Hematopoietic multipotent progenitor cell treated with erythropoietin and hydrocortisone succinate and interleukin-3 and kit ligand, for 15 days (in vitro differentiated cells): Measurements from ENCODE around the gene ATAD1.
"Not testable (repeated sequence)": the region's sequence is repeated elsewhere in the genome, so short reads cannot be mapped to it uniquely, and the experiment has no call there.

ENCODE experiments used
- DNase-seq: peaks from one replicate; pipeline ENCODE4 v3.0.0-alpha.2; 2015; ENCODE audit warnings: low spot score

The ATAD1 gene, protein sequence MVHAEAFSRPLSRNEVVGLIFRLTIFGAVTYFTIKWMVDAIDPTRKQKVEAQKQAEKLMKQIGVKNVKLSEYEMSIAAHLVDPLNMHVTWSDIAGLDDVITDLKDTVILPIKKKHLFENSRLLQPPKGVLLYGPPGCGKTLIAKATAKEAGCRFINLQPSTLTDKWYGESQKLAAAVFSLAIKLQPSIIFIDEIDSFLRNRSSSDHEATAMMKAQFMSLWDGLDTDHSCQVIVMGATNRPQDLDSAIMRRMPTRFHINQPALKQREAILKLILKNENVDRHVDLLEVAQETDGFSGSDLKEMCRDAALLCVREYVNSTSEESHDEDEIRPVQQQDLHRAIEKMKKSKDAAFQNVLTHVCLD

DNA sequence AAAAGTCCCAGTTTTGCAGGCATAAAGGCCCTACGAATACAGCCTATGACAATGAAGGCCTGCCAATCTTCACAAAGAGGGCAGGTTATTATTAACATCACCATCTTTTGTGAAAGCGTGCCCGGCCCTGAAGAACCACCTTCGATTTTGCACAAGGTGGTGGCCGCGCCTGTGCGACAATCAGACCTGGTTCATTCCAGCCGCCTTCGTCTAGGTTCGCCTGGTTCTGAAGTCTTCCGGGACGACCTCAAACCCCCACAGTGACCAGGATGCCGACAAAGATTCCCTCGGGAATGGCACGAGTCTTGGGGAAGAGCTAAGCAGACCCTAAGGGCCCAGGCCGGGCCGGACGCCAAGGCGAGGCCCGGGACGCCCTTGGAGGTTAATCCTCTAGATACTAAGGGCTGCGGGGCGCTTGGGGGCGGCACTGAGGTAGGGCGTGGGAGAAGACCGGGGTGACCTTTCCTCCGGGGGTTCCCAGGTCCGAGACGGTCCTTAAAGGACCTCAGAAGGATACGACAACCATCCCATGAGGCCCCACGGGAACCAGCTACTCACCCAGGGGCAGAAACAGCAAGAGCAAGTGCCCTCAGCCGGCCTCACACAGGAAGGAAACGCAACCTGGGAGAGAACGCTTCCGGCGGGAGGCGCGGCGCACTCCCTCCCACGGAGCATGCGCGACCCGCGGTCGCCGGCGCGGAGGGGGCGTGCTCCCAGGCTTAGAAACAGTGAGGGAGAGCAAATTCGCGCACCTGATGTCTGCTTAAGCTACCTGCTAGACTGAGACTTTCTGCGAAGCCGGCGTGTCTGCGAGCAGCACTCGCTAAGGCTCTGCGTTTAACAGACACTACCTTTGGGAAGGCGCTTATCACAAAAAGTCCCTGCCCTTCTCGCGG lies at the start of gene ATAD1:
Gene ATAD1, minus strand, starts transcription at position 618 of the 896 bp plus-strand sequence. CDS start 3,627 bp downstream, outside the sequence.
- peak; percentile 76 for DNase-seq

DNA sequence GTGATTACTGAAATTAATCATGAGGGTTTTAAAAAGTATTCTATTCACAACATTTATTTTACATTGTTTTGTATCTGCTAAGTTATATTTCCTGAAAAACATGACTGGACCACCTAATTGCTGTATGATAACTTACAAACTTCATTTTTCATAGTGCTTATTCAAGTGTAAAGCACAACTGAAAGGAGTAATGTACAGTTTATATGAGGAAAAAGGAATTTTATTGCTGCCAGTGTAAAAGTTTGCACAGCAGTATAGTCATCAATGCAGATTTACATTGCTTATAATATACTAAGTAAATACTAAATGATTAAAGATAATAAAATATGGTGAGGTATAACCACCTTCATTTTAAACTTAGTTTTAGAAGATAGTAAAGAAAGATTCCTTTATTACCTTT lies 49.4 kb upstream of the ATAD1 start:
- no peak for DNase-seq

DNA sequence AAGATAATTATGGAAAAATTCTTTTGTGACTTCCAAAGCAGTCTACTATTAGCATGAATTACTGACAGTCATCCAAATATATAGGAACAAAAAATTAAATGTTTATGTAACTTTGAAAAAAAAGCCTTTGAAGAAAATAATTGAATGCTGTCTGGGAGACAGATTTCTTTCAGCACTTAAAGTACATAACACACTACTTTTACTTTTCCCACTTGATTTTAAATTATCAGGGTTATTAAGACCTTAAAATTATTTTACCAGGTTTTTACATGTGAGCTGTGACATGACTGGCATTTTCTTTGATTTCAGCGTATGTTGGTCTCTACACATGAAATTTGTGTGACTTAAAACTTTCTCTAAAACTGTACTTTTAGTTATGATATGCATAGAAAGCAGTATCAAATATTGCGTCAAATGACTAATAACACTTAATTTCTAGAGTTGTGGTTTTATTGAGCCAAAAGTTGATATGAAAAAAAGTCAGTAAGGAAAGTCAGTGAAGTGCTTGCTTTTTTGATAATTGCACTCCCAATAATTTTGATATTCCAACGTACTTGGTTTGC lies 48.5 kb upstream of the ATAD1 start:
- peak; percentile 22 for DNase-seq

DNA sequence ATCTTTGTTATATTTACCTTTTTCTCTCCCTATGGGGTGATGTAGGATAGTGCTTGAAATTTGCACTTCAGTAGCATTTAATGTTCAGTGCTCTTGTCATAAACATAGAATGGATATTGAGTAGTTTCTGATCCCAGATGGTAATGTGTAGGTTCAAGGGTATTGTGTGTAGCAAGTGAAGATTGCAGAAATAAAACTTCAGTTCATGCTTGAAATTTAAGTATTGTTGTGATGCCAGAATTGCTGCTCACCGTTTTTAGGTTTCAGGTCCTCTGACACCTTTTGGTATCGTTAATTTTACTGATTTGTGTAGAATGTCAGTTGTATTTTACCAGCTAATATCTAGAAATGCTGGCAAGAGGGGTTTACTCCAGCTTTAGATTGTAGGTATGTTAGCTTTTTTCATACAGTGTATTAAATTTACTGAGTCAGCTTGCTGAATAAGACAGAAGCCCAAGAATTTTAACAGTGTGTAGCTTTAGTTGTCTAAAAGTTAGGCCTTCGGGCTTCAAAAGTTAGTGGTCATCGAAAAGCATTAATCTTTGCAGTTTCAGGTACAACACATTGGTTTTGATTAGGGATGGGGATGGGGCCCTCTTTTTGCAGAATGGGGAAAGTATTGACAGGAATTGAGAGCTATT lies 47.3 kb upstream of the ATAD1 start:
- DNase-seq, result peak; percentile 22

DNA sequence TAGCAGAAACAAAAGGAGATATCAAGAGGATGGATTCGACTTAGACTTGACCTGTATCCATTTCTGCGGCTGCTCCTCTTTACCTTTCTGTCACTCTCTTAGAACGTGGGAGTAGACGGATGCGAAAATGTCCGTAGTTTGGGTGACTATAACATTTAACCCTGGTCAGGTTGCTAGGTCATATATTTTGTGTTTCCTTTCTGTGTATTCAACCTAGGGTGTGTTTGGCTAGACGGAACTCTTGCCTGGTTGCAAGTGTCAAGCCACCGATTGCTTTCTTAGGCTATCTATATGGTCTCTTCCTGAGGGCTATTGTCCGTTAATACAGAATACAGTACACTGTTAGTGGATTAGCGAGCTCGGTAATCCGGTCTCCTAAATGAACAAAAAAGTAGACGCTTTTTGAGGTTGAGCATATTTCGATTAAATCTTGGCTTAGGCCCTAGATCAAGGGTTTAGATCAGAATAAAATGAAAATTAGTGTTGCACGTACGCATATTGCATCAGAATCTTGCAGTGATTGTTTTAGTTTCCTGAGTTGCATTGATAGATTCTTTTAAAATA lies 46.6 kb upstream of the ATAD1 start:
- peak; percentile 23 for DNase-seq

DNA sequence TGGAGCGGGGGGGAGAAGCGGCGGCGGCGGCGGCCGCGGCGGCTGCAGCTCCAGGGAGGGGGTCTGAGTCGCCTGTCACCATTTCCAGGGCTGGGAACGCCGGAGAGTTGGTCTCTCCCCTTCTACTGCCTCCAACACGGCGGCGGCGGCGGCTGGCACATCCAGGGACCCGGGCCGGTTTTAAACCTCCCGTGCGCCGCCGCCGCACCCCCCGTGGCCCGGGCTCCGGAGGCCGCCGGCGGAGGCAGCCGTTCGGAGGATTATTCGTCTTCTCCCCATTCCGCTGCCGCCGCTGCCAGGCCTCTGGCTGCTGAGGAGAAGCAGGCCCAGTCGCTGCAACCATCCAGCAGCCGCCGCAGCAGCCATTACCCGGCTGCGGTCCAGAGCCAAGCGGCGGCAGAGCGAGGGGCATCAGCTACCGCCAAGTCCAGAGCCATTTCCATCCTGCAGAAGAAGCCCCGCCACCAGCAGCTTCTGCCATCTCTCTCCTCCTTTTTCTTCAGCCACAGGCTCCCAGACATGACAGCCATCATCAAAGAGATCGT lies 46.0 kb upstream of the ATAD1 start:
- peak; percentile 20 for DNase-seq

DNA sequence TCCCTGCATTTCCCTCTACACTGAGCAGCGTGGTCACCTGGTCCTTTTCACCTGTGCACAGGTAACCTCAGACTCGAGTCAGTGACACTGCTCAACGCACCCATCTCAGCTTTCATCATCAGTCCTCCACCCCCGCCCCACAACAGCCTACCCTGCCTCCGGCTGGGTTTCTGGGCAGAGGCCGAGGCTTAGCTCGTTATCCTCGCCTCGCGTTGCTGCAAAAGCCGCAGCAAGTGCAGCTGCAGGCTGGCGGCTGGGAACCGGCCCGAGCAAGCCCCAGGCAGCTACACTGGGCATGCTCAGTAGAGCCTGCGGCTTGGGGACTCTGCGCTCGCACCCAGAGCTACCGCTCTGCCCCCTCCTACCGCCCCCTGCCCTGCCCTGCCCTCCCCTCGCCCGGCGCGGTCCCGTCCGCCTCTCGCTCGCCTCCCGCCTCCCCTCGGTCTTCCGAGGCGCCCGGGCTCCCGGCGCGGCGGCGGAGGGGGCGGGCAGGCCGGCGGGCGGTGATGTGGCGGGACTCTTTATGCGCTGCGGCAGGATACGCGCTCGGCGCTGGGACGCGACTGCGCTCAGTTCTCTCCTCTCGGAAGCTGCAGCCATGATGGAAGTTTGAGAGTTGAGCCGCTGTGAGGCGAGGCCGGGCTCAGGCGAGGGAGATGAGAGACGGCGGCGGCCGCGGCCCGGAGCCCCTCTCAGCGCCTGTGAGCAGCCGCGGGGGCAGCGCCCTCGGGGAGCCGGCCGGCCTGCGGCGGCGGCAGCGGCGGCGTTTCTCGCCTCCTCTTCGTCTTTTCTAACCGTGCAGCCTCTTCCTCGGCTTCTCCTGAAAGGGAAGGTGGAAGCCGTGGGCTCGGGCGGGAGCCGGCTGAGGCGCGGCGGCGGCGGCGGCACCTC lies 45.3 kb upstream of the ATAD1 start, which contains the start of the genes KLLN and PTEN:
Gene KLLN, minus strand, starts transcription at position 481 of the 891 bp plus-strand sequence. CDS start 1,046 bp downstream, outside the sequence.
Gene PTEN, plus strand, starts transcription at position 573 of the 891 bp plus-strand sequence. CDS start 845 bp downstream, outside the sequence.
- peak; percentile 84 for DNase-seq

DNA sequence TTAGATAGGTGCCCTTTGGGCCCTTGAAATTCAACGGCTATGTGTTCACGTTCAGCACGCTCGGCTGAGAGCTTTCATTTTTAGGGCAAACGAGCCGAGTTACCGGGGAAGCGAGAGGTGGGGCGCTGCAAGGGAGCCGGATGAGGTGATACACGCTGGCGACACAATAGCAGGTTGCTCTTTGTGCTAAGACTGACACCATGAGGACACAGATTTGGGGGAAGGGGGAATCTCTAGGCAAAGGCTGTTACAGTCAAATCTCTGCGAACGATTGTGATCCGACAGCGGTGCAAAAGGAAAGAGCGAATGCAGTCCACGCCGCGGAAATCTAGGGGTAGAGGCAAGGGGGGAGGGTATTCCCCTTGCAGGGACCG lies 44.6 kb upstream of the ATAD1 start:
- DNase-seq, result no peak

DNA sequence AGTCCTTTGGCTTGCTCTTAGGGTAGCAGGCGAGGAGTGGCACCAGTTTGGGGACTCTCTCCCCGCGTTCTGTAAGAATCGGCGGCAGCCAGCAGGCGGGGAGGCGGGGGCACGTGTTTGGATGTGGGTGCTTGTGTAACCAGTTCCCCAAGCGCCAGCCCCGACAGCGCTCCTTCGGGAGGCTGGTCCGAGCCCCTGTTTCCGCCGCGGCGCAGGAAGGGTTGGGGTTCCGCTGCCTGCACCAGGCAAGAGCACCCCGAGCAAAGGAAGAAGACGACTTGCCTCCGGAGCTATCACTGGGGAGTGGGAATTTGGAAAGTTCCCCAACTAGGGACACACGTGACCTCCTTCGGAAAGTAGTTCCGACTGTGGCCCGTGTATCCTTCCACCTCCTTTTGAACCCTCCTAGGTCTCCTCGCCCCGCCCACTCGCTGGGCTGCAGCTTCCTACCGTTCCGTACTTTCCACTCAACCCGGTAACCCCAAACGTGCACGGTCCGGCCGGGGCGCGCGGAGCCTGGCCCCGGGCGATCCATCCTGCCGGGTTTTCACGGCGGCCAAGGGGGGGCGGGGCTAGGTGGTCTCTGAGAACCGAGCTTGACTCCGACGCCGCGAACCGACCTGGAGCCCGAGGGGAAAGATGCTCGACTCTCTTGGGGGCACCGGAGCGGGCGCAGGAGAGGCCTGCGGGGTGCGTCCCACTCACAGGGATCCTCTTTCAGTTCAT lies 44.1 kb upstream of the ATAD1 start:
- peak; percentile 96 for DNase-seq

DNA sequence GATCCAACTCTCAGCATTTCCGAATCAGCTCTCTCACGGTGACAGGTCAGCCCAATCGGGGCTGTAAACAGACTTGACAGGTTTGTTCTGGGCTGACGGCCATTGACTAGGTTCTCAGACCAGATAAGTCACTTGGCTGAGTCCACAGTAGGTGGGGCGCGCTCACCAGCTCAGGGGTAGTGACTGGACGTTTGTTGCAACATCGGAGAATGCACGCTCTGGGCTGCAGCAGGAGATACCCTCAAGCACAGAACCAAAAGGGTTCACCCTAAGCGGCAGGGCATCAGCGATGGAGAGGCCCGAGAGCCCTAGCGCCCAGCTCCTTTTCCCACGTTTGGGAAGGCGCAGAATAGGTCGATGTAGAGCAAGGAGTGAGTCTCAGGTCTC lies 43.5 kb upstream of the ATAD1 start:
- DNase-seq, result peak; percentile 72

DNA sequence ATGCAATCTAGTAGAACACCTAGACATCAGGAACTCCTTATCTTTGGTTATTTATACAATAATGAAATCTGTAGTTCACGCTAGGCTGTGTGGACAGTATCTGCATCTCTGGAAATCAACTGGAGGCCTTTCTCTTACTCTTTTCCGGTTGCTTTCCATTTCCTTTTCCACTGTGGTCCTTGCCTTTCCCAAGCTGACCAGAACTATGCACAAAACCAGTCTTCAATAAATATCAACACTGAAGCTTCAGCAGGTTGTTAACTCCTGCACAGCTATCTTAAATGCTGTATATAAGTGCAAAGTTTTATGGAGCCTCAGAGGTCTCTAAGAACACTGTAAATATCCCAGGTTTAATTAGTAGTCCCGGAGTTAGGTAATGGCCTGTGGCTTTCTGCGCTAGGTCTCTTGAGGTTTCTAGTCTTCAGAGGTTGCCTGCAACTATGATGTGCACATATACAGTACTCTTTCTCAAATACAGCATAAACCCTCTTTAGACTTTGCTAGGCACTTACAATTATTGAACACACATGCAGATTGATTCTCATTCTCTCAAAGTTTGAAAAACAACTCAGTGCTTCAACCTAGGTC lies 42.9 kb upstream of the ATAD1 start:
- DNase-seq, result no peak

DNA sequence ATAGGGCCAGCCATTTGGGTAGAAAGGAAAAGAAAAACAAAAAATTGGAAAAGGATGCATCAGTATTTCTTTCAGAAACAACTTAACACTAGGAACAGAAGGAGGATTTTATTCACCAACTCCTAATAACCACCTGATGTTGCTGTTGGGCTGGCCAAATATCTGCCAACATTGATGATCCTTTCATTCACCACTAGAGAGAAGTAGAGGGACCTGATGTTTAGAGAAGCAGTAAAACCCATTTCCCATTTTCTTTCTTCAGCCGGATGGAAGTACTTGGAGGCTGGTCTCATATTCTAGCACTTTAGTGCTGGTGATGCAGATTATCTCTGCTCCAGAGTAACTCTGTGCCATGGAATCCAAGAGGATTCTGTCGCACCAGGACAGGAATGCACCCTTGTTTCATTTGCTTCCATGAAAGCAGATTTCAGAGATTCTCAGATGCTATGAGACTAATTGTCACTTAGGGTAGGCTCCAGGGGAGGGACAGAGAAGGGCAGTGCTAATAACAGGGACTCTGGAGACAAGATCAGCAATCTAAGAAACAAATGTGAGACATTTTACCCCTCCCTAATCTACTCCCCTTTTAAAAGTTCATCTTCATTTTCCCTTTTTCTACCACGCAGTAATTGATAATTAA lies 42.2 kb upstream of the ATAD1 start:
- DNase-seq, result peak; percentile 56

DNA sequence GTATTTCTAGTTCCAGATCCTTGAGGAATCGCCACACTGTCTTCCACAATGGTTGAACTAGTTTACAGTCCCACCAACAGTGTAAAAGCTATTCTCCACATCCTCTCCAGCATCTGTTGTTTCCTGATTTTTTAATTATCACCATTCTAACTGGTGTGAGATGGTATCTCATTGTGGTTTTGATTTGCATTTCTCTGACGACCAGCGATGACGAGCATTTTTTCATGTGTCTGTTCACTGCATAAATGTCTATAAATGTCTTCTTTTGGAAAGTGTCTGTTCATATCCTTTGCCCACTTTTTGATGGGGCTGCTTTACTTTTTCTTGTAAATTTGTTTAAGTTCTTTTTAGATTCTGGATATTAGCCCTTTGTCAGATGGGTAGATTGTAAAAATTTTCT lies 37.6 kb upstream of the ATAD1 start:
- not testable (repeated sequence) for DNase-seq

DNA sequence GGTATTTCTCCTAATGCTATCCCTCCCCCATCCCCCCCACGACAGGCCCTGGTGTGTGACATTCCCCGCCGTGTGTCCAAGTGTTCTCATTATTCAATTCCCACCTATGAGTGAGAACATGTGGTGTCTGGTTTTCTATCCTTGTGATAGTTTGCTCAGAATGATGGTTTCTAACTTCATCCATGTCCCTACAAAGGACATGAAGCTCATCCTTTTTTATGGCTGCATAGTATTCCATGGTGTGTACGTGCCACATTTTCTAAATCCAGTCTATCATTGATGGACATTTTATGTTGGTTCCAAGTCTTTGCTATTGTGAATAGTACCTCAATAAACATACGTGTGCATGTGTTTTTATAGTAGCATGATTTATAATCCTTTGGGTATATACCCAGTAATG lies 37.2 kb upstream of the ATAD1 start:
- not testable (repeated sequence) for DNase-seq

DNA sequence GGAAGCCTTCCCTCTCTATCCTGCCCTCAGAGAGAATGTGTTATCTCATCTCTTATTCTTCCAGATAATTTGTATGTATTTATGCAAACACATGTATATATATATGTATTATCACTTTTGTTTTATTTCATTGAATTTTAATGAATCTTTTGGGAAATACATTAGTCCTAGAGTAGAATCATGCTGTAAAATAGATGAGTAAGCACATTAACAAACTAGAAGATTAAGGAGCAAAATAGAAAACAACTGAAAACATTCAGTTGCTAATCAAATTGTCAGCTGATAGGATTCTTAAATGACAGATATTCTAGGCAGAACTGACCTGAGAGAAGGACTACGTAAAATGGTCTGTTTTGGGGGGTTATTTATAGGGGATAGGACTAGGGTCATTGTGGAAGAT lies 34.1 kb upstream of the ATAD1 start:
- DNase-seq, result no peak

DNA sequence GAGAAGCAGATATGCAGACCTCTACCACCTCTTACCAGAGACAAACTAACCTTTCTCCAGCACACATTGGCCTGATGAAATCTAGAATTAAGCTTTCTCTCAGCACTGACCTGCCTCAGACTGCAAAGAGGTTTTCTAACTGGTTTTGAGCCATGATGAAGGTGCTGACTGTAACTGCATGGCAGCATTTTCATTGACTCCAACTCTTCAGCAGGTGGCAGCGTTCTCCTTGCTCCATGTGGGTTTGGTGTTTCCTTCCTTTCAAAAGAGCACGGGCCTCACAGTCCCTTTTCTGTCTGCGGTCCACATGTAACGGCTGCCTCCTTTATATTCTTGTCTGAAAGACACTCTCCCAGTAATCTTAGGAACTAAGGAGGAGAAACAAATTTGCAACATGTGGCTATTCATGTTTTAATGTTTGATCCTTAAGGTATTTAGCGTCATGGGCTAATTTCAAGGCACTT lies 32.7 kb upstream of the ATAD1 start:
- DNase-seq, result peak; percentile 46

DNA sequence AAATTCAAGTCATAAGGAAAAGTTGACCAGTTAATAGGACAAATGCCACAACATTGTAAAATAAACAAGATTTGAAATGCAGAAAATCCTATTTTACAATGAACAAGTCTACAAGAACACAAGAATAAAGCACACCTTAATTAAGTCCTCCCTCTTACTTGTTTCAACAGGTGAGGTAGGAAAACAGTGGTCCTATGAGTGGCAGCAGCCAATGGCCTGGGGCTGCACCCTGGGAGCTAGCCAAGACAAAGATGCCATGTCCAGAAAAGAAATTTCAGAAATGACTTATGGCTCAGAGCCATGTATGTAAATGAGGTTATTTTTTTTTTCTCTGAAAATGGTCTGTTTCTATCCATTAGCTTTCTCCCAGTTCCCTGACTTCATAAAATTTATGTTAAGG lies 31.0 kb upstream of the ATAD1 start:
- DNase-seq, result no peak

DNA sequence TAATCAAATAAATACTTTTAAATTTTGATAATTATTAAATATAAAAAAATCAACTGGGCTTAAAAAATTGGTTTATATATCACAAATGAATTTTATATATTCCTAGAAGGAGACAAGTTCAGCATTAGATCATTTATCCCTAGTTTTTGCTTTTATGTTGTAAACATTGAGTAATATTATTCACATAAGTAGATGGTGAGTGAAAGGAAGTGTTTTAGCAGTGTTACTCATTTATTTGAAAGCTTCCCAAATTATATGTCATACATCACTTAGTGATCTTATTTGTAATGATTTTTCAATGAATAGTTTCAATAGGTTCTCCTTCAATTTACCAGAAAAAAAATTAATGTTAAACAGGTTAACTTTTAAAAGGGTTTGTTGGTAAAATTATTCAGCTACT lies 29.5 kb upstream of the ATAD1 start:
- no peak for DNase-seq

DNA sequence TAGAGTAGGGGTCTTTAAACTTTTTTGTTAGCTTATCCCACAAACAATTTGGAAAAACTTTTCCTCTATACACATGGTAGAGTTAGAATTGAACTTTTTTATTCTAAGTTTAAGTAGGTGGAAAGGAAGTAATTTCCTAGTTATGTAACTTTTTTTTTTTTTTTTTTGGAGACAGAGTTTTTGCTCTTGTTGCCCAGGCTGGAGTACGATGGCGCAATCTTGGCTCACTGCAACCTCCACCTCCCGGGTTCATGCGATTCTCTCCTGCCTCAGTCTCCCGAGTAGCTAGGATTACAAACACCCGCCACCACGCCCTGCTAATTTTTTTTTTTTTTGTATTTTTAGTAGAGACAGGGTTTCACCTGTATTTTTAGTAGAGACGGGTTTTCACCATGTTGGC lies 28.7 kb upstream of the ATAD1 start:
- not testable (repeated sequence) for DNase-seq
